HG02623 (cell line): ENCODE measurements around the gene TMEM175.
"Not testable (repeated sequence)": the region's sequence is repeated elsewhere in the genome, so short reads cannot be mapped to it uniquely, and the experiment has no call there.

Experiments
- ATAC-seq: cut with Tn5 transposase; IDR thresholded peaks from one replicate; pipeline ENCODE4 v1.9.1; 2021; ENCODE audit warnings: moderate library complexity; ENCODE audit not compliant: unreplicated experiment

TMEM175 gene

GRCh38 chr4:914531-914930 lies 17.7 kb upstream of the TMEM175 start:
- ATAC-seq, result no peak

- ATAC-seq, result no peak
Observed at GRCh38 chr4:915041-915474, 17.2 kb upstream of the TMEM175 start.

GRCh38 chr4:915595-915994 lies 16.7 kb upstream of the TMEM175 start:
- ATAC-seq, result no peak

- ATAC-seq, result no peak
Observed at GRCh38 chr4:917466-917865, 14.8 kb upstream of the TMEM175 start.

GRCh38 chr4:917992-918391 lies 14.3 kb upstream of the TMEM175 start:
- ATAC-seq, result no peak

- not testable (repeated sequence) for ATAC-seq
Observed at GRCh38 chr4:918591-918990, 13.7 kb upstream of the TMEM175 start.

GRCh38 chr4:919004-919680 lies 13.1 kb upstream of the TMEM175 start:
- not testable (repeated sequence) for ATAC-seq

GRCh38 chr4:921830-922331 lies 10.4 kb upstream of the TMEM175 start:
- peak; percentile 52 for ATAC-seq

- ATAC-seq, result no peak
Observed at GRCh38 chr4:924107-925096, 7.9 kb upstream of the TMEM175 start.

GRCh38 chr4:925171-925570 lies 7.1 kb upstream of the TMEM175 start:
- ATAC-seq, result no peak

GRCh38 chr4:925771-926500 lies 6.3 kb upstream of the TMEM175 start:
- no peak for ATAC-seq

GRCh38 chr4:926538-926937 lies 5.7 kb upstream of the TMEM175 start:
- no peak for ATAC-seq

GRCh38 chr4:927566-927965 lies 4.7 kb upstream of the TMEM175 start:
- not testable (repeated sequence) for ATAC-seq

GRCh38 chr4:929096-929765 lies 3.0 kb upstream of the TMEM175 start:
- ATAC-seq, result no peak

GRCh38 chr4:930028-930551 lies 2.2 kb upstream of the TMEM175 start:
- ATAC-seq, result no peak

GRCh38 chr4:930827-931193 lies 1.4 kb upstream of the TMEM175 start:
- ATAC-seq, result no peak

- peak; percentile 4 for ATAC-seq
Observed at GRCh38 chr4:931194-931959, 883 bp upstream of the TMEM175 start.

- ATAC-seq, result no peak
Observed at GRCh38 chr4:932713-933070, 432 bp downstream of the TMEM175 start.

GRCh38 chr4:939508-939907 lies 7.2 kb downstream of the TMEM175 start:
- ATAC-seq, result not testable (repeated sequence)
